Upper lobe of left lung (tissue), 6 donors: ENCODE results near the gene GRHPR. TPM values are rescaled to one million over a fixed set of nuclear protein-coding genes. Genes with fewer than 3 reads are reported as not detected.
A peak's percentile ranks its signal among the peaks of the same experiment; 100 is the strongest.
"Not testable (repeated sequence)": the region's sequence is repeated elsewhere in the genome, so short reads cannot be mapped to it uniquely, and the experiment has no call there.

Experiments
- ATAC-seq, 2 donors: fragments of 200-7000 bp; cut with Tn5 transposase; one replicate each; pipeline ENCODE4 v1.9.1; 2022; ENCODE audit warnings: mild to moderate bottlenecking in 2 of 2, moderate library complexity in 2 of 2; ENCODE audit not compliant: low FRiP score in 2 of 2
- DNase-seq, 2 donors: peaks; one replicate each; pipeline ENCODE4 v3.0.0-alpha.2; 2019 to 2020
- H3K27ac ChIP-seq, 4 donors: fragments of 200-600 bp; sonication (generic); one replicate each; pipeline ENCODE4 v1.5.1; 2016 to 2019
- H3K27me3 ChIP-seq, 4 donors: fragments of 200-600 bp; sonication (generic); one replicate each; pipeline ENCODE4 v1.5.1; 2017 to 2019
- H3K36me3 ChIP-seq, 4 donors: fragments of 200-600 bp; sonication (generic); one replicate each; pipeline ENCODE4 v1.5.1; 2016 to 2019
- H3K4me1 ChIP-seq, 4 donors: fragments of 200-600 bp; sonication (generic); one replicate each; pipeline ENCODE4 v1.5.1; 2018 to 2019
- H3K4me3 ChIP-seq, 4 donors: fragments of 200-600 bp; sonication (generic); one replicate each; pipeline ENCODE4 v1.5.1; 2017 to 2019; ENCODE audit warnings: mild to moderate bottlenecking in 2 of 4, moderate library complexity in 1 of 4
- H3K9me3 ChIP-seq, 4 donors: fragments of 200-600 bp; sonication (generic); one replicate each; pipeline ENCODE4 v1.5.1; 2018 to 2019
- EP300 ChIP-seq, 4 donors: sonication (generic); formaldehyde crosslinking; IDR thresholded peaks; one replicate each; pipeline ENCODE4 v1.5.1; 2017; ENCODE audit warnings: antibody characterized with exemption in 4 of 4, control low read depth in 2 of 4
- POLR2A ChIP-seq, 4 donors: fragments of 450-650 bp; IDR thresholded peaks; one replicate each; pipeline ENCODE4 v1.5.1; 2016 to 2017; ENCODE audit warnings: antibody characterized with exemption in 4 of 4, mild to moderate bottlenecking in 2 of 4
- POLR2AphosphoS5 ChIP-seq, 2 donors: sonication (generic); formaldehyde crosslinking; IDR thresholded peaks; one replicate each; pipeline ENCODE4 v1.5.1; 2017; ENCODE audit warnings: antibody characterized with exemption in 2 of 2
- WGBS, 2 donors: methylation state at CpG; one replicate each; pipeline ENCODE4 v1.1.5; 2017 to 2018; 5-methylcytosine and 5-hydroxymethylcytosine counted together
- total RNA-seq, 6 donors: library from RNA; depleted of rRNA in 4 of 6; stranded (reverse); fragments of >200 nt in 4 of 6; gene quantifications; one replicate each; pipeline versions ENCODE4 v1.1.0 to v1.2.1, GENCODE V29; 2016 to 2021
- TF ChIP-seq, protein P1 (sequence below), 6 experiments: fragments of 450-650 bp in 4 of 6; fragments of 200-600 bp in 2 of 6; sonication (generic) in 2 of 6; IDR thresholded peaks; one replicate each; pipeline ENCODE4 v1.5.1; 2016 to 2019; ENCODE audit warnings: antibody characterized with exemption in 6 of 6
- donor health status: DM: no; HTN: no; CAD: no; lungs with moderate emphysema.
- donor health status: DM: no; HTN: yes; CAD: no; lungs with severe emphysema.

GRHPR gene
- total RNA-seq, 6 donors from 2014 or later = 68.2 to 97.6 (median 81.3) TPM

DNA sequence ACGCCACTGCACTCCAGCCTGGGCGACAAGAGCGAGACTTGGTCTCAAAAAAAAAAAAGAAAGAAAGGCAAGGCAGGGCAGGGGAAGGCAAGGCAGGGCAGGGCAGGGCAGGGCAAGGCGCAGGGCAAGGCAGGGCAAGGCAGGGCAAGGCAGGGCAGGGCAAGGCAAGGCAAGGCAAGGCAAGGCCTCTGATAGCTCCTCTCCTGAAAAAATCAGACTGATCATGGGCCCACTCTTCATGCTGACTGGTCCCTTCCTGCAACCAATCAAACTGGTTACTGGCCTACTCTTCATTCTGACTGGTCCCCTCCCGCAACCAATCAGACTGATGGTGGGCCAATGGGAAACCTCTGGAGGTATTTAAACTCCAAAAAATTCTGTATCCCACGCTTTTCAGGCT, 46.1 kb downstream of the GRHPR start:
- no peak for ATAC-seq
- 94 to 95% methylated on average over 6 of the region's 6 CpGs for WGBS, 2 donors
- TF ChIP-seq POLR2A (IDR thresholded peaks at IDR 0.05) (no peak), POLR2AphosphoS5 (IDR thresholded peaks at IDR 0.05) (no peak), EP300 (IDR thresholded peaks at IDR 0.05) (no peak)
- TF ChIP-seq, protein P1, sequence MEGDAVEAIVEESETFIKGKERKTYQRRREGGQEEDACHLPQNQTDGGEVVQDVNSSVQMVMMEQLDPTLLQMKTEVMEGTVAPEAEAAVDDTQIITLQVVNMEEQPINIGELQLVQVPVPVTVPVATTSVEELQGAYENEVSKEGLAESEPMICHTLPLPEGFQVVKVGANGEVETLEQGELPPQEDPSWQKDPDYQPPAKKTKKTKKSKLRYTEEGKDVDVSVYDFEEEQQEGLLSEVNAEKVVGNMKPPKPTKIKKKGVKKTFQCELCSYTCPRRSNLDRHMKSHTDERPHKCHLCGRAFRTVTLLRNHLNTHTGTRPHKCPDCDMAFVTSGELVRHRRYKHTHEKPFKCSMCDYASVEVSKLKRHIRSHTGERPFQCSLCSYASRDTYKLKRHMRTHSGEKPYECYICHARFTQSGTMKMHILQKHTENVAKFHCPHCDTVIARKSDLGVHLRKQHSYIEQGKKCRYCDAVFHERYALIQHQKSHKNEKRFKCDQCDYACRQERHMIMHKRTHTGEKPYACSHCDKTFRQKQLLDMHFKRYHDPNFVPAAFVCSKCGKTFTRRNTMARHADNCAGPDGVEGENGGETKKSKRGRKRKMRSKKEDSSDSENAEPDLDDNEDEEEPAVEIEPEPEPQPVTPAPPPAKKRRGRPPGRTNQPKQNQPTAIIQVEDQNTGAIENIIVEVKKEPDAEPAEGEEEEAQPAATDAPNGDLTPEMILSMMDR (IDR thresholded peaks at IDR 0.05) = no peak

GRCh38 chr9:37471942-37472684, 49.6 kb downstream of the GRHPR start:
- peak overlapping the region; percentile 72 to 87 (median 80) for H3K27ac ChIP-seq
- DNase-seq = no peak
- no peaks in the 10 kb centered on the region for H3K36me3 ChIP-seq
- TF ChIP-seq POLR2A (IDR thresholded peaks at IDR 0.05) (peak in 1 of 4 donors; percentile 15), POLR2AphosphoS5 (IDR thresholded peaks at IDR 0.05) (no peak)
- peaks cover 0 to 14% (median 4%) of the 10 kb centered on the region in 4 donors for H3K4me1 ChIP-seq
- H3K4me3 ChIP-seq = peak overlapping the region in 3 of 4 donors; percentile 30 to 44 (median 42)
- WGBS, 2 donors = 18 to 24% methylated on average over 7 of the region's 7 CpGs
- peaks cover 0 to 5% (median 2%) of the 10 kb centered on the region in 4 donors for H3K9me3 ChIP-seq
- ATAC-seq = peak; percentile 58 to 88
- no peaks in the 10 kb centered on the region for H3K27me3 ChIP-seq

More for the DNA sequence above, 46.1 kb downstream of the GRHPR start:
- no peaks in the 10 kb centered on the region for H3K9me3 ChIP-seq
- H3K27ac ChIP-seq = no peak overlapping the region
- peaks cover 10 to 34% (median 13%) of the 10 kb centered on the region in 4 donors for H3K4me1 ChIP-seq
- DNase-seq = peak in 1 of 2 donors; percentile 25
- no peak overlapping the region for H3K4me3 ChIP-seq
- no peaks in the 10 kb centered on the region for H3K27me3 ChIP-seq
- no peaks in the 10 kb centered on the region for H3K36me3 ChIP-seq

GRCh38 chr9:37473982-37474381, 51.5 kb downstream of the GRHPR start:
- WGBS, 2 donors = 66% methylated on average over 6 of the region's 6 CpGs
- H3K4me3 ChIP-seq = not testable (repeated sequence)

DNA sequence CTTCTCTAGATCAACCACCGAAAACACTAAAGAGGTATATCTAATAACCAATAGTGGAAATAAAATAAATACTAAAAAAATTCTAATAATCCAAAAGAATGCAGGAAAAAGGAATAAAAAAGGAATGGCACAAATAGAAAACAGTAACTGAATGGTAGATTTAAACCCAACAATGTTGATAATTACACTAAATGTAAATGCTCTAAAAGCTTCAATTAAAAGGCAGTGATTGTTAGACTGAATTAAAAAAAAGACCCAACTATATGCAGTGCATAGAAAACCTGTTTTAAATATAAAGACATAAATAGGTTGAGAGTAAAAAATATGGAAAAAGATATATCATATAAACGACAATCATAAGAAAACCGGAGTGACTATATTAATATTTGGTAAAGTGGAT, 51.9 kb downstream of the GRHPR start:
- no peaks in the 10 kb centered on the region for H3K27me3 ChIP-seq
- no peaks in the 10 kb centered on the region for H3K36me3 ChIP-seq
- no peak overlapping the region for H3K4me3 ChIP-seq
- peaks cover 0 to 14% (median 4%) of the 10 kb centered on the region in 4 donors for H3K4me1 ChIP-seq
- no peak overlapping the region for H3K27ac ChIP-seq
- ATAC-seq (no peak), DNase-seq (no peak)
- TF ChIP-seq, protein P1 (IDR thresholded peaks at IDR 0.05) = no peak
- TF ChIP-seq POLR2A (IDR thresholded peaks at IDR 0.05) (no peak), POLR2AphosphoS5 (IDR thresholded peaks at IDR 0.05) (no peak), EP300 (IDR thresholded peaks at IDR 0.05) (no peak)
- WGBS, 2 donors = 96% methylated on average over 3 of the region's 3 CpGs
- peaks cover 0 to 5% (median 2%) of the 10 kb centered on the region in 4 donors for H3K9me3 ChIP-seq

More at GRCh38 chr9:37473982-37474381, 51.5 kb downstream of the GRHPR start:
- H3K9me3 ChIP-seq, H3K27ac ChIP-seq, H3K27me3 ChIP-seq, DNase-seq, ATAC-seq, H3K36me3 ChIP-seq: not testable (repeated sequence)
- H3K4me1 ChIP-seq = peaks cover 0 to 14% (median 4%) of the 10 kb centered on the region in 4 donors

DNA sequence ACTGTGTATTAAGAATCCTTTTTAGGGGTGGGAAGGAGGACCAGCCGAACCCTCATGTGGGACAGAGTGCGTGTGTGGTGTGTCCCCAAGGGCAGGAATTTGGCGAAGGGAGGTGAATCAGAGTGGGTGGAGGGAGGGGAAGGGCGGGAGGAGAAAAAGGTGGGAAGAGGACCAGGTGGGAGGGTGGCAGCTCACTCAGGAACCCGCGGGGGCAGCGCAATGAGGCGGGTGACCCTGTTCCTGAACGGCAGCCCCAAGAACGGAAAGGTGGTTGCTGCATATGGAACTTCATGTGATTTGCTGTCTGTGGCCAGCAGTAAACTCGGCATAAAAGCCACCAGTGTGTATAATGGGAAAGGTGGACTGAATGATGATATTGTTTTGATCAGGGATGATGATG, 54.4 kb downstream of the GRHPR start:
- no peak for TF ChIP-seq EP300 (IDR thresholded peaks at IDR 0.05)
- no peak for TF ChIP-seq POLR2AphosphoS5 (IDR thresholded peaks at IDR 0.05)
- TF ChIP-seq, protein P1 (IDR thresholded peaks at IDR 0.05) = no peak
- TF ChIP-seq POLR2A (IDR thresholded peaks at IDR 0.05) = no peak
- H3K9me3 ChIP-seq = peaks cover 0 to 5% (median 2%) of the 10 kb centered on the region in 4 donors
- DNase-seq (no peak), ATAC-seq (no peak)
- H3K4me3 ChIP-seq = no peak overlapping the region
- H3K27ac ChIP-seq = no peak overlapping the region
- H3K27me3 ChIP-seq = no peaks in the 10 kb centered on the region
- no peaks in the 10 kb centered on the region for H3K36me3 ChIP-seq
- 75 to 81% methylated on average over 11 of the region's 11 CpGs for WGBS, 2 donors
- peaks cover 0 to 11% (median 4%) of the 10 kb centered on the region in 4 donors for H3K4me1 ChIP-seq

- WGBS, 2 donors = 89 to 93% methylated on average over 4 of the region's 4 CpGs
- H3K36me3 ChIP-seq, ATAC-seq, H3K4me1 ChIP-seq, H3K27ac ChIP-seq, H3K27me3 ChIP-seq, DNase-seq, H3K9me3 ChIP-seq, H3K4me3 ChIP-seq: not testable (repeated sequence)
Observed at GRCh38 chr9:37477443-37477842, 54.9 kb downstream of the GRHPR start.

GRCh38 chr9:37477987-37478619, 55.6 kb downstream of the GRHPR start:
- not testable (repeated sequence) for H3K9me3 ChIP-seq, H3K4me1 ChIP-seq, H3K27me3 ChIP-seq, H3K4me3 ChIP-seq, ATAC-seq, DNase-seq, H3K27ac ChIP-seq, H3K36me3 ChIP-seq
- 61 to 68% methylated on average over 5 of the region's 5 CpGs for WGBS, 2 donors
